GM21619 (cell line): ENCODE data around the gene ECT2.
"Not testable (repeated sequence)": the region's sequence is repeated elsewhere in the genome, so short reads cannot be mapped to it uniquely, and the experiment has no call there.

ENCODE experiments used
- ATAC-seq: cut with Tn5 transposase; IDR thresholded peaks from one replicate; pipeline ENCODE4 v1.9.1; 2021; ENCODE audit not compliant: unreplicated experiment

The ECT2 gene

GRCh38 chr3:172750368-172751174, at the start of gene ECT2:
Gene ECT2, plus strand, starts transcription at chr3:172750726. Its CDS starts 3,805 bp downstream, at chr3:172754531.
- ATAC-seq, result peak; percentile 97

GRCh38 chr3:172700936-172701455, 49.5 kb upstream of the ECT2 start:
- ATAC-seq, result no peak

GRCh38 chr3:172701751-172702150, 48.8 kb upstream of the ECT2 start:
- no peak for ATAC-seq

GRCh38 chr3:172702256-172702655, 48.3 kb upstream of the ECT2 start:
- ATAC-seq, result no peak

- not testable (repeated sequence) for ATAC-seq
Measured at GRCh38 chr3:172702731-172703130, 47.8 kb upstream of the ECT2 start.

GRCh38 chr3:172704001-172704400, 46.5 kb upstream of the ECT2 start:
- no peak for ATAC-seq

GRCh38 chr3:172705170-172705569, 45.4 kb upstream of the ECT2 start:
- ATAC-seq, result no peak

- ATAC-seq, result no peak
Measured at GRCh38 chr3:172707030-172707429, 43.5 kb upstream of the ECT2 start.

GRCh38 chr3:172707967-172708366, 42.6 kb upstream of the ECT2 start:
- ATAC-seq, result no peak

- no peak for ATAC-seq
Measured at GRCh38 chr3:172708921-172709773, 41.4 kb upstream of the ECT2 start.

- no peak for ATAC-seq
Measured at GRCh38 chr3:172709774-172710663, 40.5 kb upstream of the ECT2 start.

GRCh38 chr3:172710664-172711453, 39.7 kb upstream of the ECT2 start, which contains the start of gene NCEH1:
Gene NCEH1, minus strand, starts transcription at chr3:172711067. Its CDS starts 83 bp downstream, at chr3:172710984.
- peak; percentile 100 for ATAC-seq

GRCh38 chr3:172711454-172711795, 39.1 kb upstream of the ECT2 start:
- peak; percentile 0 for ATAC-seq

GRCh38 chr3:172713316-172713715, 37.2 kb upstream of the ECT2 start:
- ATAC-seq, result no peak

GRCh38 chr3:172716476-172716875, 34.0 kb upstream of the ECT2 start:
- no peak for ATAC-seq

- ATAC-seq, result no peak
Measured at GRCh38 chr3:172717493-172718088, 32.9 kb upstream of the ECT2 start.

- not testable (repeated sequence) for ATAC-seq
Measured at GRCh38 chr3:172722536-172723040, 27.9 kb upstream of the ECT2 start.

GRCh38 chr3:172726380-172726779, 24.1 kb upstream of the ECT2 start:
- no peak for ATAC-seq

- no peak for ATAC-seq
Measured at GRCh38 chr3:172735014-172735413, 15.5 kb upstream of the ECT2 start.
